GM19395 (cell line): ENCODE results near the gene DEFB110.

Experiments used
- ATAC-seq: cut with Tn5 transposase; IDR thresholded peaks from one replicate; pipeline ENCODE4 v1.9.1; 2021; ENCODE audit warnings: mild to moderate bottlenecking, moderate library complexity; ENCODE audit not compliant: unreplicated experiment

DEFB110 gene

DNA sequence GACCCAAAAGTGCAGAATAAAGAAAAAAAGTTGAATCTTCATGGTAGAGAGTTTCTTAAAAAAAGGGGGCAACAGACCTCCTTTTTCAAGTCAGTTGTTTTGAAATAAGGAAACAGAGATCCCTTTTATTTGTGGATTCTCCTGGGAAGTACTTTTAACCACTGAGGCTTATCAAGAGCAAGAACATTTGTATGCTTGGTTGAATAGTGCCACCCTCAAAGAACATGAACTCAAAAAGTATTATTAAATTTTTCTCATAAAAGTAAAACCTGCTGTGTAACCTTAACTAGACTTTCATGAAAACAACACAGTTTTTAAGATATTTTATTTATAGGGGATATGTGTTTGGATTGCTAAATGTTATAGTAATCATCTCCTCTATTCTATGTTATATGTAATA is at the start of gene DEFB110:
Gene DEFB110 (minus strand): TSS at position 101 of the 400 bp plus-strand sequence. CDS start 59 bp downstream, at position 42.
- ATAC-seq, result no peak

DNA sequence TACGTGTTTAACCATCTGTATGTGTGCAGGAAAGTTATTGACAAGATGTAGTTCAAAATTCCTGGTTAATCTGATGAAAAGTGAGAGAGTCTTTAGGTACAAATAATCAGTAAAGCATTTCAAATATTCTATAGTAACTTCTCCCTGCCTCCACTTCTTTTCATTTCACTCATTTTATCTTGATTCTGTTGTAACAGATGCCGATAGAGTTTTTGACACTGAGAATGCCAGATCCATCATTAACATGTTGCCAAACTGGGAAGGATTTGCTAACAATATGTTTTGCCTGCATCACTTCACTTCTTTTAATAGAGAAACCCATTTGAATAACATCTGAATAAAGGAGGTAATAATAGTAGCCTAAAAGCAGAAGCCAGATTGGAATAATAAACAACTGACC is 48.3 kb upstream of the DEFB110 start:
- no peak for ATAC-seq

GRCh38 chr6:50062051-50062450 is 40.3 kb upstream of the DEFB110 start:
- ATAC-seq, result peak; percentile 60

GRCh38 chr6:50056242-50056641 is 34.4 kb upstream of the DEFB110 start:
- peak; percentile 72 for ATAC-seq

- no peak for ATAC-seq
Measured at GRCh38 chr6:50049829-50050228, 28.0 kb upstream of the DEFB110 start, which contains the start of gene DEFB112. DEFB112 (minus strand) TSS chr6:50049929; CDS start chr6:50049869, 60 bp downstream.

GRCh38 chr6:50047026-50047425 is 25.2 kb upstream of the DEFB110 start:
- no peak for ATAC-seq

DNA sequence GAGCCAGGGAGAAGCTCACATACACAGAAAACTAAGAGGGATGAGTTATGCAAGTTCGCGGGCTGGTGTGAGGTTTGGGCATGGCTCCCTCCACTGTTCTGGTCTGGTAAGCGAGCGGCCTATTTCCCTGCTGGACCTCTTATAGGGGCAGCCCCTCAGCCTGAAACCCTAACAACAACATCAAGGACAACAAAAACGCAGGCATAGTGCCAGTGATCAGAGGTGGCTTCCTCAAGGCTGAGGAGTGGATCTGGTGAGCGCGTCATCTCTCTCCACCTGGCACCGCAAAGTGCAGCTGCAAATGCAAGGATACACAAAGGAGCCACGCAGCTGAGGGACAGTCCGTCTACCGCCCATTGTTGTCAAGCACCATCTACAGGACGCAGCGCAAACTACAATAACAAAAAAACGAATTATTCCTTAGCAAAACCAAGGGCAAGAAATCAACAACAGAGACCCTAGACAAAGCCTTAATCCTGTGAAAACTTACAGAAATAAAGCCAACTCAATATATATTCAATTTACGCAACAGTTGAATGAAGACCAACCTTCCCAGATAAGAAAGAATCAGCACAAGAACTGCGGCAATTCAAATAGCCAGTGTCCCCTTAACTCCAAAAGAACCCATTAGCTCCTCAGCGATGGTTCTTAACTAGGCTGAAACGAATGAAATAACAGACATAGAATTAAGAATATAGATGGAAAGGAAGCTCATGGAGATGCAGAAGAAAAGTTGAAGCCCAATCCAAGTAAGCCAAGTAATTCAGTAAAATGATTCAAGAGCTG is 9.2 kb upstream of the DEFB110 start:
- peak; percentile 70 for ATAC-seq

- ATAC-seq, result no peak
Measured at GRCh38 chr6:50030350-50030749, 8.6 kb upstream of the DEFB110 start.

GRCh38 chr6:50025258-50025657 is 3.5 kb upstream of the DEFB110 start:
- ATAC-seq, result no peak

GRCh38 chr6:50007819-50008218 is 14.0 kb downstream of the DEFB110 start:
- ATAC-seq, result no peak

DNA sequence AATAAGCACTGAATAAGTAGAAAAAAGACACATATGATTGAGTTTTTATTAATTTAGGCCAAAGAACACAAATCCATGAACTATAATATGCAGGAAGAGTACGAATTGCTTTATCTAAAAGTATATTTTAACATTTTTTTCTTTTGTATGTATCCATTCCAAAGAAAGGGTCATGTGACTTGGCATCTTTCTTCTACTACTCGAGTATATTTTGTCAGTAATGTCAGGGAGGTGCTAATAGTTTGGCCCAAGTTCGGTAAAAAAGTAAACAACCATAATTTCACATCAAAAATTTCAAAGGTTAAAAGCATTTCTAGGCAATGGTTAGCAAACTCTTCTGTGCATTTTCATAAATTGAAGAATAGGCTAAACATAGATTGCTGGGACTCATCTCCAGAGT is 18.7 kb downstream of the DEFB110 start:
- ATAC-seq, result no peak

DNA sequence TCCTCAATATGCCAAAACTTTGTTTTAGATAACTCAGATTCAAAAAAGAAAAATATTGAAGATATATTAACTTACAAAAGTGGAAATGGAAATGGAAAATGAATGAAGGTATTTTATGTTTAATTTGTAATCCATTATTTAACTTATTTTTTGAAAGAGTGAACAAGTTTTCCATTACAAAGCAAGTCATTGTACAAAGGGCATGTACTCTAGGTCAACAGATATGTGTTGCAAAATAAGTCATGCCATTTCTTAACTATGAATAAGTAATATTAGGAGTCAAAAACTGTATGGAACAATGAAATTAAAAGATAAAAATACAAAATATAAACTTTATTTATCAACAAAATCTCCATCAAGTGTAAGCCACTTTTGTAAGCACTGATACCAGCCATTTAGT is 26.5 kb downstream of the DEFB110 start:
- no peak for ATAC-seq

DNA sequence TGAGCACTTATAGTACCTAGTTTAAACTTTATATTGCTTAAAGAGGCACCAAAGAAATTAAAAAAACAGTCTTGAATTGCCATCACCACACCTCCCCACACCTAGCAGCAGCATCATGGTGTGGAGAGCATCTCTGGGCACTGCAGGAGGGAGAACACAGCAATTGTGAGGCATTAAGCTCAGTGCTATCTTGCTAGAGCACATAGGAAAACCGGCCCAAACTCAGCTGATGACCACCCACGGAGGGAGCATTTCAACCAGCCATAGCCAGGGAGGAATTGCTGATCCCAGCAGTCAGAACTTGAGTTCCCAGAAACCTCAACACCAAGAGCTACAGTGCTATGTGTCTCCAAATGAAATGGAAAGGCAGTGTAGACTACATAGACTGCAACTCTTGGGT is 32.9 kb downstream of the DEFB110 start:
- ATAC-seq, result no peak

- ATAC-seq, result no peak
Measured at GRCh38 chr6:49987749-49988148, 34.0 kb downstream of the DEFB110 start.

DNA sequence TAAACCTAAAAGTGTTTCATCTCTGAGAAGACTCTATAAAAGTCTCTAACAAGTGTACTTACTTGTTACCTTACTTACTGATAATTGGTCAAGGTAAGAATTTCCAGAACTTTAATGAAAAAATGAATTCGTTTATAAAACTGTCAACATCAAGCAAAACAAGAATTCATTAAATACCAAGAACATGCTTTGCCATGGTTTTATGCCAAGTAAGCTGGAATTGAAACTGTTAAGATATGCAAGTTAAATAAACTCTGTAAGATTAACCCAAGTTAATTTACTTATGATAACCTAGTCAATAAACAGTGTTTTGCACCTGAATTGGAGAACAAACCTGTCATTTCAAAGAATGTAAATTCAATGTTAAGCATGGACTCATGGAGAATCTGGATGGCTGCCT is 35.2 kb downstream of the DEFB110 start:
- ATAC-seq, result no peak

- no peak for ATAC-seq
Measured at GRCh38 chr6:49982046-49982445, 39.7 kb downstream of the DEFB110 start.

DNA sequence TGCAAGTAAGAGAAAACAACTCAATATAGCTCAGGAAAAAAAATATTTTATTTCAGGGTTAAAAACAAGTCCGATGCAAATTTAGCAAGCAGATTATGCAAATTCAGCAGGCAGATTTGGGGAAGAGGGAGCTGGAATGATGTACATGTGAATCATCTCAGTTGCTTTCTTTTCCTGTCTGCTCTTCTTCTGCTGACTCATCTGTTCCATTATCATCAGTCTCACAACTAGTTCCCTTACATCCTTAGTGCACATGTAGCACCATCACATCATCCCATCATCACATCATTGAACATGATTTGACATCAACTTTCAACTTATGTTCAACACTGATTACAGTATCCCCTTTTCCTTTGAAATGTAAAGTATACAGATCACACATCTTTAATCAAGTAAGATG is 40.9 kb downstream of the DEFB110 start:
- peak; percentile 62 for ATAC-seq

DNA sequence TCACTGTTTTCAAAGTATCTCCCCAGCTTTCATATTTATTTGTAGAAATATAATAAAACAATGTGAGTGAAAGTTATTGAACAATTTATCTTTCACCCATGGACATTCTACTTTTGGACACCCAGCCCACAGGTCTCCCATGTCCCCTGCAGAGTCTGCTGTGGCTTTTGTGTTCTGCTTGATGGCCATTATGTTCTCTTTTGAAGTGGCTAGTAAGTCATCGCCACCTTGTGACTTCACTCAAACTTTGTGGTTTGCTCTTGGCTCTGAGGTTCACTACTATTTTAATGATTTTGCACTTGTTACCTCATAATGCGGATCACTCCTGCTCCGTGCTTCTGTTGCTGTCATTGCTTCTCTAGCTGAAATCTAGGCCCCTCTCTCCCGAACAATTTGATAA is 42.2 kb downstream of the DEFB110 start:
- peak; percentile 43 for ATAC-seq

GRCh38 chr6:49978332-49979226 is 43.2 kb downstream of the DEFB110 start:
- peak; percentile 70 for ATAC-seq

DNA sequence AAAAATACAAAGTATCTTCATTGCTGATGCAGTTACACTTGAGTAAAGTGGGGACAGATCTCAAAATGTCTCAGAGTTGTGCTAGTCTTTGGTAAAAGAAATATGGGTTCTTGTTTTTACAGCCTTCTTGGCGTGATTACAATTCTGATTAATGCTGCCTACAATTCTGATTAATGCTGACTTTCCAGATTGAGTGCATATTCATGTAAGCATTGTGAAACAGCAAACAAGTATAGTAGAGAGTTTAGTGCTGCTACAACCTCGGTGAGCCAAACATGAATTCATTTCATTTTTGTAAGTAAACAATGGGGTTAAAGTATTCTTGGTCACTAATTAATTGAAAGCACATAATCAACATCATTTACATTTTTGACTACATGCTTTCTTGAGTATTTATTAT is 52.2 kb downstream of the DEFB110 start, which contains the start of gene DEFB113:
Gene DEFB113 (minus strand): TSS at position 21 of the 400 bp plus-strand sequence. CDS start 0 bp downstream, at position 21.
- no peak for ATAC-seq
